ENCODE measurements around the gene LRRC72. TPM values are rescaled to one million over a fixed set of nuclear protein-coding genes. Genes with fewer than 3 reads are reported as not detected.

Gene LRRC72
- total and polyA plus RNA-seq, 9 of the 15 experiments (the other 6 are each of a cell fraction or from before 2014, with no cell fraction given): 0.10 TPM; not detected in 8

- TF ChIP-seq HINFP (tag; conservative IDR thresholded peaks at IDR 0.05; ENCODE audit: low read depth) (0 out of 2 replicates have a peak, but pooled peaks have one; percentile 6), ZFPM2 (CRISPR knock-in tag; IDR thresholded peaks at IDR 0.05) (no peak), ZNF316 (IDR thresholded peaks at IDR 0.05) (peak; percentile 91), MLLT1 (IDR thresholded peaks at IDR 0.05) (no peak; a peak in 1 of 4 replicates), ZNF395 (CRISPR knock-in tag; IDR thresholded peaks at IDR 0.05) (no peak; the same call in none of the 2 replicates), HCFC1 (IDR thresholded peaks at IDR 0.05; ENCODE audit: low read depth, low read length) (no peak), NR2C1 (IDR thresholded peaks at IDR 0.05) (no peak), NR2C1 (tag; IDR thresholded peaks at IDR 0.05) (0 out of 2 replicates have a peak, but pooled peaks have one; percentile 20), ZNF140 (CRISPR knock-in tag; IDR thresholded peaks at IDR 0.05) (no peak), POLR2A (conservative IDR thresholded peaks at IDR 0.05) (no peak), ATF6 (CRISPR knock-in tag; IDR thresholded peaks at IDR 0.05) (no peak), LEF1 (IDR thresholded peaks at IDR 0.05) (peak; percentile 67; the same call in 1 of the 2 replicates), ZNF398 (CRISPR knock-in tag; IDR thresholded peaks at IDR 0.05) (no peak), RUNX1 (IDR thresholded peaks at IDR 0.05; ENCODE audit: low read depth) (no peak), ESRRB (CRISPR knock-in tag; IDR thresholded peaks at IDR 0.05; ENCODE audit: borderline replicate concordance) (no peak), SMAD3 (CRISPR knock-in tag; conservative IDR thresholded peaks at IDR 0.05) (no peak), ZNF699 (CRISPR knock-in tag; IDR thresholded peaks at IDR 0.05; ENCODE audit: insufficient replicate concordance) (no peak), TSC22D4 (tag; IDR thresholded peaks at IDR 0.05) (no peak), BRD4 (IDR thresholded peaks at IDR 0.05) (no peak), THRB (CRISPR knock-in tag; conservative IDR thresholded peaks at IDR 0.05) (no peak)
These were observed 34.0 kb upstream of the LRRC72 start (continued) for GRCh38 chr7:16492513-16493062.
